GM12873 (cell line): ENCODE data around the gene S100A6.

Experiments
- CTCF ChIP-seq: IDR thresholded peaks from 2 replicates; pipeline ENCODE4 v1.5.1; 2012; ENCODE audit warnings: low read depth, mild to moderate bottlenecking, moderate library complexity, low read length, control low read depth; ENCODE audit not compliant: insufficient read depth; ENCODE audit errors: missing control alignments

The S100A6 gene

DNA sequence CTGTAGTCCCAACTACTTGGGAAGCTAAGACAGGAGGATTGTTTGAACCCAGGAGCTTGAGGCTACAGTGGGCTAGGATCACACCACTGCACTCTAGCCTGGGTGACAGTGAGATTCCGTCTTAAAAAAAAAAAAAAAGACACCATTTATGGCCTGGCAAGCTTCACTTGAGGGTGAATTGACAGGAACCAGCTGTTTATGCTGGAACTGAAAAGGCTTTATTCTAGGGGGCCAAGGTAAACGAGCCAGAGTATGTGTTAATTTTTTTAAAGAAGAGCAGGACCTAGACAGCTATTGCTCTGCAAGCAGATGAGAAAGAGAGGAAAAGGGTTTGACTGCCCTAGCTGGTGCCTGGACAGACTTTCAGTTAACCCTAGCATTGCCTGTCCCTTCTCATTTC is 37.0 kb downstream of the S100A6 start:
- TF ChIP-seq CTCF: no peak

- no peak for TF ChIP-seq CTCF
Measured at GRCh38 chr1:153495536-153495935, 40.3 kb downstream of the S100A6 start.

DNA sequence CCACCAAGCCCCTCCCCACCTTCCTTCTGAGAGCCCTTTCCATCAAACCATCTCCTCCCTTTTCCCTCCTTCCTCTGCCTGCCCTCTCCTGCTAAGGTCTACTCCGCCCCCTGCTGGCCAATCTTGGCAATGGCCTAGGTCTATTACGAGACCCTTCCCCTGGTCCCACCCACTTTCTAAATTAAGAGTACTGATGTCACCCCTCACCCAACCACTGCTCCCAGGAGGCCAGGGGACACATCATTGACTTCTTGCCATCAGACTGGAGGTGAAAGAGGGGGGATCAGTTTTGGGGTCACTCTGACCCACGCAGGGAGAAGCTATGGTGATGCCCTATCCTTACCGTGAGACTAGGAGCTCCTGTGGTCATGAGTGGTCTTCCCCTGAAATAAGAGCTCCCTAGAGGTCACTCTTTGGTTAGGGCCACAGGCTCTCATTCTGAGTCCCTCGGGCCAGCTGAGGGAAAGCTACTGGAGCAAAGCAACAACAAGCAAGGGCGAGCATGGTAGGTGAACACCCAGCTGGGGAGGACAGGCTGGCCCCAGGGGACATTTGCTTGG is 40.7 kb downstream of the S100A6 start:
- peak; percentile 89 for TF ChIP-seq CTCF

DNA sequence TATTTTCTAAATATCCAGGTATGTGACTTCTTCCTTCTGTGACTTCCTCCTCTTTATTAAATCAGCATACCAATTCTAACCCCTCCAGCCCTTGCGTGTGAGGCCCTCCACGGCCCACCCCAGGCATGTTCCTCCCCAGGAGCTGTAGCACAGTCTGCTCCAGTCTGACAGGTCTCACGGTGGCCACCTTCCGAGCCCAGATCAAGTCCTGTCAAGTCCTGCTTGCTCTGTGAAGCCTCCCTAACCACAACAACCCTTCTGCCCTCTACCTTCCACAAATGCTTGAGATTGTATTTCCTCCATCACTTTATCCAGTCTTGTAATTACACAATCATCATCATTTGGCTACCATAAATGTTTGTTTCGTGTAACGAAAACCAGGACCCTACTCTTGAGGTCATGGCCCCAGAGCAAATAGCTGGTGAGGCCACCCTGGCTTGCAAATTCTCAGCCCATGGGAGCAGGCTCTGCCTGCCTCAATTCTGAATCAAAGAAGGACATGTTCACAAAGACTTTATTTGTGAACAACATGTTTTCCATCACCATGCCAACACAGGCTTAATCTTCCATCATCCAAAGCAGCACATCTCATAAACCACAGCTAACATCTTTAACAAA is 42.3 kb downstream of the S100A6 start:
- TF ChIP-seq CTCF: no peak

GRCh38 chr1:153490272-153491051 is 45.3 kb downstream of the S100A6 start:
- no peak for TF ChIP-seq CTCF

- TF ChIP-seq CTCF: no peak
Measured at GRCh38 chr1:153488731-153489130, 47.1 kb downstream of the S100A6 start.

GRCh38 chr1:153487707-153488106 is 48.1 kb downstream of the S100A6 start:
- no peak for TF ChIP-seq CTCF
